NB4 (cell line): Measurements from ENCODE around the gene TCF12.
A peak's percentile ranks its signal among the peaks of the same experiment; 100 is the strongest.

ENCODE experiments used
- DNase-seq: peaks from one replicate; pipeline ENCODE4 v3.0.0; 2010; ENCODE audit warnings: low read depth
- H3K4me3 ChIP-seq: one replicate; pipeline ENCODE4 v1.5.1; 2011; ENCODE audit warnings: mild to moderate bottlenecking, low read depth, low read length, moderate library complexity
- CTCF ChIP-seq: IDR thresholded peaks from one replicate; pipeline ENCODE4 v1.5.1; 2012; ENCODE audit warnings: low read depth, low read length
- MAX ChIP-seq: IDR thresholded peaks from 2 replicates; pipeline ENCODE4 v1.6.1; 2011; ENCODE audit warnings: low read depth, low read length
- MYC ChIP-seq: IDR thresholded peaks from 2 replicates; pipeline ENCODE4 v1.6.1; 2011; ENCODE audit warnings: low read depth, low read length
- POLR2A ChIP-seq: IDR thresholded peaks from 2 replicates; pipeline ENCODE4 v1.6.1; 2011; ENCODE audit warnings: mild to moderate bottlenecking; ENCODE audit not compliant: insufficient read length; ENCODE audit errors: extremely low read depth

Gene TCF12

GRCh38 chr15:57327985-57328471 lies 409.6 kb downstream of the TCF12 start:
- H3K4me3 ChIP-seq, result no peak overlapping the region
- TF ChIP-seq MYC, result no peak
- no peak for TF ChIP-seq POLR2A
- no peak for TF ChIP-seq MAX
- TF ChIP-seq CTCF, result no peak
- DNase-seq, result no peak

- TF ChIP-seq MAX (no peak), POLR2A (no peak), CTCF (no peak), MYC (no peak)
- no peak overlapping the region for H3K4me3 ChIP-seq
- DNase-seq, result no peak
Measured at GRCh38 chr15:57328479-57328878, 410.0 kb downstream of the TCF12 start.

- no peak overlapping the region for H3K4me3 ChIP-seq
- TF ChIP-seq MAX (no peak), CTCF (no peak), MYC (no peak), POLR2A (no peak)
- DNase-seq, result no peak
Measured at GRCh38 chr15:57328897-57329296, 410.5 kb downstream of the TCF12 start.

GRCh38 chr15:57329582-57330367 lies 411.3 kb downstream of the TCF12 start:
- TF ChIP-seq CTCF, result no peak
- peak; percentile 89 for TF ChIP-seq MYC
- peak; percentile 84 for TF ChIP-seq MAX
- H3K4me3 ChIP-seq, result no peak overlapping the region
- peak; percentile 86 for DNase-seq

- DNase-seq, result no peak
- TF ChIP-seq POLR2A (no peak), MYC (no peak), MAX (no peak), CTCF (no peak)
- H3K4me3 ChIP-seq, result no peak overlapping the region
Measured at GRCh38 chr15:57330619-57331340, 412.3 kb downstream of the TCF12 start.
